HG03457 (cell line): ENCODE measurements around the gene FOXP1.
A peak's percentile ranks its signal among the peaks of the same experiment; 100 is the strongest.

Experiments used
- ATAC-seq: cut with Tn5 transposase; IDR thresholded peaks from one replicate; pipeline ENCODE4 v1.9.1; 2021; ENCODE audit warnings: moderate number of reproducible peaks; ENCODE audit not compliant: unreplicated experiment

Gene FOXP1

DNA sequence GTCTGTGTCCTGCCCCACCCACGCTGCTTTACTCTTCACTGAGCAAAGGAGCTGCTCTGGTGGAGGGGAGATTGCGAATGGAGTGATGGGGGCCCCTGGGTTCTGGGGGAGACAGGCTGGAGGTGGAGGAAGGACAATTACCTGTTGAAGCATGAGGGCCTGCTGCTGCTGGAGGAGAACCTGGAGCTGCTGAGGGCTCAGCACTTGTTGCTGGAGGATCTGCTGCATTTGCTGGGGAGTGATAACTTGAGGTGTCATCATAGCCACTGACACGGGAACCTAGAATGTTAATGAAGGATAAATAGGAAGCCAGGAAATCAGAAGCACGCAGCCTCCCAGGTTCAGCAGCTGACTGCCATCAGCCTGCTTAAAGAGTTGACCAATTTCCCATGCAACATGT is 530.0 kb downstream of the FOXP1 start:
- no peak for ATAC-seq

DNA sequence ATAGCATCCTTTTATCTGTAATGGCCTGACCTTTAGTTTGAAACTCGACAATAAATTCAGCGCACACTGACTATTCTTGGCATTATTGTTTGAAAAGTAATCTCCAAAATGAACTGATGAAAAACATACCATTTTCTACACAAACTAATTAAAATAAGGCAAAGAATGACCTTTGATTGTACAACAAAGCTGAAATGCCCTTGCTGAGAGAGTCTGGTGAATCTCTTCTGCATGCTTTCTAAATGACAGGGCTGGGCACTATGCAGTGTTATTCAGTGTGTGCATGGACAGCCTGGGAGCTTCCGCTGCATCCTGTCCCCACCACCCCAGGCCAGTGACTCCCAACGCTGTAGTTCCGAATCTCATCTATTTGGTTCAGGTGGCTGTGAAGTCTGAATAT is 530.8 kb downstream of the FOXP1 start:
- no peak for ATAC-seq

DNA sequence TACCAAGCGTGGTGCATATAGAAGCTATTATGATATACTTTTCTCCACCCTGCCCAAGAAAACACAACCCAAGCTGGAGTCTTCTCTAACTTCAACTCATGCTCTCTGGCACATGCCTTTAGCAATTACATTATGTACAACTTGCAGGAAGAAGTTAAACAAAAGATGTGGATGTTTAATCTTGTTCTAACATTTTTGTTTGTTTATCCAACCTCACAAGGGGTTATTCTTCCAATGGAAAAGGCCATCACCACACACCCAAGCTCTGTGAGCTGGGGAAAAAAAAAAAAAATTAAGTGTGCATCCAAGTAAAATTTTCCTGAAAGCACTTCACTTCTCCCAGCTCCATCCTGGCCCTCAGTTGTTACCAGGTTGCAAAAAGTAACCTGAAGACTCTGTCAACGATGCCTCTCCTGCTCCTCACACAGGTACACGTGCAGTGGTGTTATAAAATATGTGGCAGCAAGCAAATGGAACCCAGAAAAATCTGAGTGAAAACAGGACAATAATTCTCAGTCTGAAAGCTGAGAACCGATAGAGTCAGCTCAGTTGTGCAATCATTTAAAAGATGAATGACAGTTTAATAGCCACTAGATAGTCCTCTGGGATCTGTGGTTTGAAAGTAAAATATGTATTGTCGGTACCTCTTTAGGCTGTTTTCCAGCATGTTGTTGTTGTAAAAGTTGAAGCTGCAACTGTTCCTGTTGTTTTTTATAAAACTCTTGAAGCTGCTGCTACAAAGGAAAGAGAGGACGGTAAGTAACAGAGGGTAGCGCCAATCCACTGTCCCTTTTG is 531.4 kb downstream of the FOXP1 start:
- no peak for ATAC-seq

DNA sequence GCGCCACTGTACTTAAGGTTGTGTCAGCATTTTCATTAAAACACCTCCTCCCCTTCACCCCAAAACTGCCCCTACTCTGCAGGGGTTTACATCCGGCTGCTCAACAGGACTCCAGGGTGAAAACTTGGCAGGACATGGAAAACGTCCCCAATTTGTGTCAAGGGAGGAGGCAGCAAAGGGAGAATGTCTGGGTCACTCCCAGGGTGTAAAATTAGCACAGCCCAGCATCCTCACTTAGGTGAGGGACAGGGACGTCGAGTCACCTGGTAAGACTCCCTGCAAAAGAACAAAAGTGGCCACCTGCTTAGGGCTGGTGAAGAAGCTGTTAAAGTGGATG is 532.3 kb downstream of the FOXP1 start:
- ATAC-seq: no peak

DNA sequence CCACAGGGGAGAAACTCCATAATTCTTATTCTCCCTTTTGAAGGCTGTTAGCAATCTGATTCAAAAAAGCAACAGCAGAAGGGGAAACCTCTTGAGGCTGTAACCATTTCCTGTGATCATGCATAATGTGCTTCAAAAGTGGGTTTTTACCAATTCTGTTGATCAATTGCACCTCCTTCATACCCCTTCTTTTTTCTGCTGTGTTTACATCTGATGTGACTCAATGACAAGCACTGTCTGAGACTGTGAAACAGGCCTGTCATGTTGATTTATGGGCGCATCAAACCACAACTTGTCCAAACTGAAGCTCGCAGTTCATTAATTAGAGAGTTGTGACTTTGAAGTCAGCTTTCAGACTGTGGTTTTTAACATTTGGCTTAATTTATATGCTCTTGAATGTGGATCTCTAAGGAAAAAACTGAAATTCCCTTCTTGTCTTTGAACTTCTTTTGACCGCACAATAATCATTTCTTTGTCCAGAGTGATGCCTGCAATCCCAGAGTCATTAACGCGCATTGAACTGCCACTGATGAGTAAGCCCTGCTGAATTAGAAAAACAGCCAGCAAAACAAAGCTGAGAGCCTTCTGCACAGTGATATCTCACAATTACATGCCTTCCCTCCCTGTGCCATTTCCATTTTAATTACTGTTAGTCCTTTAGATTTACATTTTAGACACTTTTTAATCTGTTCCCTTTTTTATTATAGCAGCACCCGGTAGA is 532.8 kb downstream of the FOXP1 start:
- no peak for ATAC-seq

DNA sequence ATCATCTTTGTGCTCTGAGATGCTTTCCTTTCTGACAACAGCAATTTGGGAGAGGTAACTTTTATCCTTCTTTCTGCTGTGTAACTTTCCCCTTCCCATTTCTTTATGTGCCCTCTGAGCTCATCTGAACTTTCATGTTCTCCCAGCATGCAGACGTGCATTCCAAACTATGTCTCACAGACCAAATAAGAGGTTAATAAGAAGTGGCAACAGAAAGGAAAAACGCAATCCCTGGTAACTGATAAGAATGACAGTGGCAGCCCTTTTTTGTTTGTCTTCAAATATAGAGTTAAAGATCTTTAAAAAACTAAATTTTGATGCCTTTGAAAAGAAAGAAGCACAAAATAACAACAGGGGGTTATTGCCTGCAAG is 533.4 kb downstream of the FOXP1 start:
- no peak for ATAC-seq

DNA sequence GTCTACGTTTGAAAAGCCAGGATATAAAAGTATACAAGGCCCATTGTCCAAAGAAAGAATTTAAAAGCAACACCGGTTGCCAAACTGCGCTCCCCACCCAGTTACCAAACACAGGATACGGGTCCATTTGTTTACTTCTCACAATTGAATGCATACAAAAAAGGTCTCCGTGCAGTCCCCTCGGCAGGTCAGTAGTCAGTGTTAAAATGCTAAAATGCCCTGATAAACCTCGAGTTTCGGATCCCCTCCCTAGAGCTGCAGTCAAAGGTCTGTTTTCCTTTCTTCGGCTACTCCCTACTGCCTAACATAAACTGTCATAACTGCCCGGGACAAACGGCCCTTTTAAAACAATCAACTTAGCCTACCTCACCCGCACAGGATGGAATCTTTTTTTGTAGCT is 534.6 kb downstream of the FOXP1 start:
- ATAC-seq: no peak

DNA sequence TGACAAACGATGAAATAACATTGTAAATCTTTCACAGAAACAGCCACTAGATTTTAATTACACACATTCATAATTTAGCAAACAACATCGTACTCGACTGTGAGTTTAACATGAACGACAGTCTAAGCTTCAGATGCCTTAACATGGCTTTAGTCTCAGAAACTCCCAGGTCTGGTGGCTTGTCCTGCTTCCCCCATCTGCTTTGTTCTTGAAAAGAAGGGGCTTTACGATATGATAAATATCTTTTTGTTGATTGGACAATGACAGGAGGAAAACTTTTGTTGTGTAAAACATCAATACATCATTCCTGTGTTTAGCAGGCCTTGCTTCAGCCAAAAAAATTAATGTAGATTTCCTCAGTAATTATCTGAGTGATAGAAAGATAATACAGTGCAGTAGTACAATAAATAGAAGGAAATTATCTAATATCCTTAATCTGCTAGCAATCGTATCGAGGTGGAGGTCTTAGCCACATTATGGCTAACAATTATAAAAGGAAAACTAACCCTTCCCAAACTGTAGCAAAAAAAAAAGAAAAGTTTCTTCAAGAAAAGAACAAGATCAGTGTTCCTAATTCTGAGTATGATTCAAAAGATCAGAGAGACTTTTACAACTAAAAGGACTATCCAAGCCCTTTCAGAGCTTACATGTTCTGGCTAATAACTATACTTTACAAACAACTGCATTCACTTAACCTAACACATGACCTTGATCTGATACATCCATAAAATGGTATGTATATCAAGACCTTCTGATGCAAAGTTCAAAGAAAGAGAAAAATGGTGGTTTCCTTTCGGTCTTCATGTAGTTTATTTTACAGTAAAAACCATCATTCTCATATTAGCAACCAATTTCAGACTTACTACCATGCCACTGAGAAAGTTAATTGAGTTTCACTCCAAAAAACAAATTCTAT is 535.7 kb downstream of the FOXP1 start:
- no peak for ATAC-seq

DNA sequence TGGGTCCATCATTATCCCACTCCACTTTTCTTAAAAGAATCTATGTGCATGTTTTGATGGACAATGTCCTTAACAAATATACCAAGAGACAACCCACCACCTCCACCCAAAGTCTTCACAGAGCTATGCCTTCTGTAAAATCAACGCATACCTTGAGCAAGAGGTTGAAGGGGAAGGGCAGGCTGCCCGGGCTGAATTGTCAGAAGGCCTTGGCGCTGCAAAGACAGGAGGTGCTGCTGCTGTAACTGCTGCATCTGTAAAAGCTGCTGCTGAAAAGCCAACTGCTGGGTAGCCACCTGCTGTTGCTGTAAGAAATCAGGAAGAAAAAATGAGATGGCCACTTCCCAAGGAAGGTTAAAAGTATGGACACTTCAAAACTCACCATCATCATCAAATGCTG is 536.7 kb downstream of the FOXP1 start:
- ATAC-seq: no peak

DNA sequence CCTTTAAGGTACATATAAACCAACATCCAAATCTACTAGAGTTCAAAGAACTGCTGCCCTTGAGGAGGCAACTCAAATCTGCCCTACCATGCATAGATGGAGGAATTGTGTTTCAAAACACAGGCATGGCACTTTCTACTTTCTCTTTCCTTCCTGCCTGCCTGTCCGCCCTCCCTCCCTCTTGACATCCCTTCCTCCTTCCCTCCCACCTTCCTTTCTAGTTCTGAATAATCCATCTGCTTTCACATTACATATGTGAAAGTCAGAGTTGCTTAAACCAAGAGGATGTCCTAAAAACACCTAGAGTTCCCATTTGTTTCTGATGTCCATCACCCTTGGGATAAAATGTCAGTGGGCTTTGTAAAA is 537.6 kb downstream of the FOXP1 start:
- peak; percentile 61 for ATAC-seq

DNA sequence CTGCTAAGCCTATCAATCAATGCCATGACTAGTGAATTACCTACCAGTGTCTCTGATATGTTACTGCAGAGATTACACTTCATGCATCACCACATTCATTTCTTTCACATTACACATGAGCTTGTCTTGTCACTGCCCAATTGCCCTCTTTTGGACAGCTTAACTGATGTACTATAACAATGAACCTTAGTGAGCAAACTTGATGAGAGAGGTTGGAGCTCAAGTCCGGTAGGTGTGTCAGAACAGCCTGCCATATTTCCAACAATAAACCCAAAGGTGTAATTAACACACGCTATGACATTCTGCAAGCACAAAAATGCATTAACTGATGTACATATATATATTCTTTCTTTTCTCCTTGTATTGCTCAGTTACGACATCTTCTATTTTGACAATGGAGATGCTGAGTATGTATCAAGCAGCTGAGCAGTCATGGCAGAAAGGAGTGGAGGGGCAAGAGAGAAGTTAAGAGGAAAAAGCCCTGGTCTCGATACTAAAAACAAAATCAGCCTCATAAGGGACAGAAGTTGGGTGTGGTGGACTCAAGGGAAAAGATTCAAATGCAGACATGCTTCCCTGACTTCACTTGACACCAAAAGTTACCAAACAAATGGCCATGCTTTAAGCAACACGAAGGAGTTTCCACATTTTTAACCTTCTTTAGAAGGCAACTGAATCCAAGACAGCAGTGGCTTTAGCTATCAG is 538.2 kb downstream of the FOXP1 start:
- no peak for ATAC-seq

DNA sequence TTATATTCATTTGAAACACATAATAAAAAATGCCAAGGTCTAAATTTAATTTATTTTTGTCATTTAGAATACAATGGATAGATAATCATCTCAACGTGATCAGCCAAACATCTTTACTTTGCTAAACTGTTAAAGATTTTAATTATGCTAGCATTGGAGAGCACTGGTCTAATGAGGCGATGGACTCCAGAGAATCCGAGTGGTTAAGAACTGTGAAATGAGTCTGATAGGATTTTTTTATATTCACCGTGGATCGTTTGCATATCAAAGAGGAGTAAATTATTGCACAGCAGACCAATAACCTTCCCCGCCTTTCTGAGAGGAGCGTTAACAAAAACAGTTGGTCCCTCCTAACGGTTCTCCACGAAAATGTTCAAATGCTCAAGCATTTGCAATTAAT is 540.8 kb downstream of the FOXP1 start:
- no peak for ATAC-seq

DNA sequence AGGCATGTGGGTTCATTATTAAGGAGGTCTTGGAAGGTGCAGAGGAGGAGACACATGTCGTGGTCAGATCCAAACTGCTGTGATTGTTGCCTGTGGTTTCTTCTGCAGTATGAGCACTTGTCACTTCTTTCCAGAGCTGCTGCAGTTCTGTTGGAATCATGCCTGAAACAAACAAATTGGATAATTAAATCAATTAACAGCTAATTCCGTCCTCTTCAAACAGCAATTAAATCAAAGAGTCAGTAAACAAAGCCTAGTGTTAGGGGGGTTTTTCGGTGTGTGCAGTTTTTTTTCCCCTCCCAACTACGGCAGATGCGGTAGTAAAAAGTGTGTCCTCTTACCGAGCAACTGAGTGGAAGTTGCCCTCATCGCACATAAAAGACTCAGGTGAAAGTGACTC is 542.2 kb downstream of the FOXP1 start:
- no peak for ATAC-seq

DNA sequence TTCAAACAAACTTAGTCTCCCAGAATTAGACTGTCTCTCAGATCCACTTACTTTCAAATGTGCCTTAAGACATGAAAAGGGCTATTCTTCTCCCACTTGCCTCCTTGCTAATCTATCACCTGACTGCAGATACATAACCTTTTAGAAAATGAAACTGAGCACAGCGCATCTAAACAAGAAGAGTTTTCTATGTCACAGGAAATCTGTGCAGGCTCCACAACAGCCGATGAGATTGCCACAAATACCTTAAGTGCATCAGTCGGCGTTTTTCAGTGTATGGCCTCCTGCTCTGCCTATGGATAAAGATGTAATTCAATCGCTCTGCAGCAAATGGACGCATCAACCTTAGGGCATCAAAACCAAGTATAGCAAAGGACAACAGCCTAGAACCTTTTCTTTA is 544.2 kb downstream of the FOXP1 start:
- no peak for ATAC-seq

DNA sequence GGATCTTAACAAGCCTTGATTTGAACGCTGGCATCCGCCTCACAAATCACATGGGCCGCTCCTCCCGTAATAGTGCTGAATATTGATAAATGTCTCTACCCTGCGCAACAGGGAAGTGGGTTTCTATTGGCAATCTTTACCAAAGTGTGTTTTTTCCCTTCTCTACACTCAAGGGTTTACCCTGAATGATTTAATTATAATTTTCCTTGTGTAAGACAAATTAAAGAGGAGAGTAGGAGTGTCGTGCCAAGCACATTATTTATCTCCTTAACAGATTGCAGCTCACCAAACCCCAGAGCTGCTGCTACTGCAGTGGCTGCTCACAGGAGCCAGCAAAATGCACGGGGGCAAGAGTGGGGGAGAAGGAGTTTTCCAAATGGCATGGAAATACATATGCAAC is 545.8 kb downstream of the FOXP1 start:
- no peak for ATAC-seq

DNA sequence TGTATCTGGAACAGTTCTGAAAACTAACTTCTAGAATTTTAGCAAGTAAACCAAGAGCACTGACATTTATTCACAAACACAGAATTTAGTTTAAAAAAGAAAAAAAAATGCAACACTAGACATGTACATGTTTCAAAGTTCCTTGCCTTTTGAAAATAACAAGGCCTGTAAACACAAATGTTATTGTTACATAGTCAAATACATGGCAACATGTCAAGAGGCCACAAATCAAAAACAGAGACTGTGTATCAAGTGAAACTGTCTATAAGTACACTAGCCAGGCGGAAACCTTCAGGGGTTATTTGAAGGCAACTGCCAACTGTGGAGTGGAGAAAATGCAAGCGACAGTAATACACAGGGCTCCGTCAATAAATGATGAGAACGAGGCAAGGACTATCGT is 547.6 kb downstream of the FOXP1 start:
- ATAC-seq: no peak

DNA sequence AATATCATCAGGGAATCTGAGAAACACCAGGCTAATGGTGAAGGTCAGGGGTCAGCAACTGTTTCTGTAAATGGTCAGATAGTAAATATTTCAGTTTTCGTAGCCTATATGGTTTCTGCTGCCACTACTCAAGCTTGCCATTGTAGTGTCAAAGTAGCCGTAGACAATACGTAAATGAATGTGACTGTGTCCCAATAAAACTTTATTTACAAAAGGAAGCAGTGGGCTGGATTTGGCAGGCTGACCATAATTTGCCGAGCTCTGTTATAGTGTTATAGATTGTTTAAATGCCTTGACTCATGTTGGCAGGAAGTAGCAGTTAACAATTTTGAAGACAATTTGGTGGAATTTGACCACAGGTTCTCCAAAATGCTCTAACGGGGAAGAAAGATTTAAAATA is 548.2 kb downstream of the FOXP1 start:
- ATAC-seq: no peak

DNA sequence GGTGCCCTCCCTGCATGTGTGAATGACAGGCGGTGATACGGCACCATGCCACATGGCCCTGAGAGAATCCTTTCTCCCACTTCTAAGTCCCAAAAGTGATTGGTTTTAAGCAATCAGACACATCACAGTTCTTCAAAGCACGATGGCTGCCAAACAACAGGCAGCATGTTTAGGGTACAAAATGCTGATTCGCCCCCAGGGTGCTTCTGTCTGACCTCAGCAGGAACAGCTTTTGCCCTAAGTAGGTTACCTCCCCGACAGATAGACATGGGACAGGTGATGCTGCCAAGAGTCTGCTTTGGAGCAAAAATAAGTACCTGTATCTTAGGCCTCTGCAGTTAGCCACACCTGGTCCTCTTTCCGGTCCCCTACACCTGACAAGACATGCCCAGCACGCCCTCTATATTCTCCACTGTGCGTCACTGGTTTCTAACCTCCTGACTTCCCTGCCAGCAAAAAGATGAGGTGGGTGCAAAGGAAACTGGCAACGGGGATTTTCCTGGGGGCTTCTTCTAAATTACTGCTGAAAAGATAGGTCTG is 549.8 kb downstream of the FOXP1 start:
- ATAC-seq: no peak

DNA sequence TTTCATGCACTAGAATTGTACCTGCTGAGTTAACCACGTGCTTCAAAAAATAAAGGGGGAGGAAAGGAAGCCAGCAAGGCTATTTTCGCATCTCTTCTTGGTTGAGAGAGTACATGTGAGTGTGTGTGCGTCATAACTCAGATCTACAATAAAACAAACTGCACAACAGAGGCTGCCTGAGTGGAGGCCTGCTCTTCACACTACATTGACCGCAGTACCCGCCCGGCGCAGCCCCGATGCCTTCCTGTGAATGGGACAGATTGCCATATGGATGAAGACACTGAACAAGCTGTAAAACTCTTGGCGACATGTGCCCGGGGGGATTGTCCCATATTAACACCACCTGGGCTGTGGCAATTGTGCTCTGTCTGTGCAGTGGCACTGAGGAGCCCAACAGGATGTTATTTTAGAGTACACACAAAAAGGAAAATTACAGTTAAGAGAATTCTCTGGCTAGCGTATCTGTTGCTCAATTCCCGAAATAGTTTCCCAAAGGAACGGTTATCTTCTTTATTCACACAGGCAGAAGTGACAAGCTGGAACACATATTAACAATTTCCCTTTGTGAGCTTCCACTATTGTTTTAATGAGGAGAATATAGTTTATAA is 551.5 kb downstream of the FOXP1 start:
- no peak for ATAC-seq

DNA sequence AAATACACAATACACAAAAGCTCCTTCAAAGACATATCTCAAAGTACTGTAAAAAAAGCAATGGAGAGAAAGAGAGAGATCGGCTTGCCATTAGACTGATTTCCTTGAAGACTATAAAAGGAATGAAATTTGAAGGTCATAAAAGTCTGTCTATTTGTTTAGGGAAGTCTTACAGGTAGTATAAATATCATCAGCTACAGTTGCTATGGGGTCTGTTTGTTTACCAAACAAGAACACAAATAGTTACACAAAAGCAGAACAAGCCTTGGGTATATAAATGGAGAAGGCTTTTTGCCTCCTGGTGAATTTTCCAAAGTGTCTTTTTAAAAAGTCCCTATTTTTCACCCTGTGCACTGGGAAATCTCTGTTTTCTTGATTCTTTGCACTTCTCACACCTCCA is 552.3 kb downstream of the FOXP1 start:
- no peak for ATAC-seq

DNA sequence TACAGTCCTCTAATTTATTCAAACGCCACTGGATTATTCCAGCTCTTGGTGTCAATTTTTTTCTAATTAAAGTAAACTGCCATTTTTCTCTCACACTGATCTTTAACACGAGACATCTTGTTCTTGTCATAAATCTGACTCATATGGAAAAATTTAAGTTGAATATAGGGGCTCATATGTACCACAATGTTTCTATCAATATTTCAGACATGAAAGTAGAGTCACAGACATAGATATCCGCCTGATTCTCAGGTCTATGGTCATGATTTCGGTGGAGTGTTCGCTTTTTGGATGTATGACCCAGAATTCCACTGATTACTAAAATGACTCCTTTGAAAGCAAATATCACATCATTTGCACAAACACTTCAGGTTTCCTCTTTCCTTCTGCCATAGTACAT is 552.8 kb downstream of the FOXP1 start:
- no peak for ATAC-seq
